ENCODE data around the gene CAMTA1. TPM values are rescaled to one million over a fixed set of nuclear protein-coding genes. Genes with fewer than 3 reads are reported as not detected.
A peak's percentile ranks its signal among the peaks of the same experiment; 100 is the strongest.

The CAMTA1 gene
- total and polyA plus RNA-seq, 8 donors = 42.8 to 213 (median 118) TPM

- TF ChIP-seq CTCF (IDR thresholded peaks at IDR 0.05) (no peak), POLR2AphosphoS5 (IDR thresholded peaks at IDR 0.05) (no peak), POLR2A (IDR thresholded peaks at IDR 0.05) (no peak), EP300 (IDR thresholded peaks at IDR 0.05) (no peak)
- Histone ChIP-seq H3K4me1 (peaks cover 0 to 21% (median 6%) of the 10 kb centered on the region in 4 donors), H3K27me3 (no peaks in the 10 kb centered on the region), H3K27ac (peak overlapping the region; percentile 27 to 78 (median 63)), H3K9me3 (no peaks in the 10 kb centered on the region), H3K36me3 (no peaks in the 10 kb centered on the region), H3K4me3 (no peak overlapping the region)
- intact Hi-C loops (cut with DNase I; ENCODE audit: low total_unique reads) = no loop called here
- 38 to 52% (median 44%) methylated on average over 13 of the region's 13 CpGs for WGBS, 5 donors
- peak in 1 of 2 donors; percentile 44 for DNase-seq
Measured at GRCh38 chr1:7478142-7478790, 693.0 kb downstream of the CAMTA1 start.

GRCh38 chr1:7478809-7479499 is 693.7 kb downstream of the CAMTA1 start:
- Histone ChIP-seq H3K9me3 (no peaks in the 10 kb centered on the region), H3K36me3 (no peaks in the 10 kb centered on the region), H3K27me3 (no peaks in the 10 kb centered on the region), H3K4me3 (no peak overlapping the region), H3K27ac (peak overlapping the region; percentile 1 to 78 (median 63)), H3K4me1 (peaks cover 0 to 21% (median 6%) of the 10 kb centered on the region in 4 donors)
- DNase-seq = peak; percentile 68 to 91
- intact Hi-C loops (cut with DNase I; ENCODE audit: low total_unique reads) = no loop called here
- TF ChIP-seq POLR2A (IDR thresholded peaks at IDR 0.05) (no peak), POLR2AphosphoS5 (IDR thresholded peaks at IDR 0.05) (peak; percentile 28 to 83 (median 59)), EP300 (IDR thresholded peaks at IDR 0.05) (peak; percentile 65)
- 47 to 57% (median 55%) methylated on average over 14 of the region's 14 CpGs for WGBS, 5 donors

- WGBS, 5 donors = 71 to 95% (median 87%) methylated on average over 3 of the region's 3 CpGs
- H3K36me3 ChIP-seq = no peaks in the 10 kb centered on the region
- H3K4me1 ChIP-seq = peaks cover 0 to 21% (median 6%) of the 10 kb centered on the region in 4 donors
- no peak overlapping the region for H3K4me3 ChIP-seq
- intact Hi-C loops (cut with DNase I; ENCODE audit: low total_unique reads) = no loop called here
- H3K27ac ChIP-seq = peak overlapping the region in 2 of 5 donors; percentile 35 to 58
- DNase-seq = no peak
- H3K27me3 ChIP-seq = no peaks in the 10 kb centered on the region
- TF ChIP-seq POLR2AphosphoS5 (IDR thresholded peaks at IDR 0.05) (no peak), EP300 (IDR thresholded peaks at IDR 0.05) (no peak), CTCF (IDR thresholded peaks at IDR 0.05) (no peak), POLR2A (IDR thresholded peaks at IDR 0.05) (no peak)
- no peaks in the 10 kb centered on the region for H3K9me3 ChIP-seq
Measured at GRCh38 chr1:7479571-7479970, 694.3 kb downstream of the CAMTA1 start.

GRCh38 chr1:7481194-7481593 is 695.9 kb downstream of the CAMTA1 start:
- WGBS, 5 donors = 56 to 89% (median 67%) methylated on average over 3 of the region's 3 CpGs
- H3K9me3 ChIP-seq = no peaks in the 10 kb centered on the region
- no peak overlapping the region for H3K27ac ChIP-seq
- no peaks in the 10 kb centered on the region for H3K27me3 ChIP-seq
- no peak for TF ChIP-seq CTCF (IDR thresholded peaks at IDR 0.05)
- TF ChIP-seq POLR2A (IDR thresholded peaks at IDR 0.05) = no peak
- TF ChIP-seq EP300 (IDR thresholded peaks at IDR 0.05) = no peak
- no peak for TF ChIP-seq POLR2AphosphoS5 (IDR thresholded peaks at IDR 0.05)
- DNase-seq = no peak
- no peaks in the 10 kb centered on the region for H3K36me3 ChIP-seq
- intact Hi-C loops (cut with DNase I; ENCODE audit: low total_unique reads) = no loop called here
- peaks cover 0 to 21% (median 6%) of the 10 kb centered on the region in 4 donors for H3K4me1 ChIP-seq
- no peak overlapping the region for H3K4me3 ChIP-seq

Measured in stomach (tissue), 9 donors.